SU-DHL-6 (cell line): ENCODE results near the gene TMEM220.

Experiments used
- EZH2phosphoT487 ChIP-seq: fragments of 200-600 bp; sonication (generic), shearing (Covaris generic); conservative IDR thresholded peaks from 2 replicates; pipeline ENCODE4 v1.6.1; 2018; ENCODE audit warnings: mild to moderate bottlenecking, antibody characterized with exemption, low read length, moderate library complexity, mixed read lengths
- TF ChIP-seq, protein P1 (sequence below): fragments of 200-600 bp; sonication (generic); IDR thresholded peaks from one replicate; pipeline ENCODE4 v1.5.1; 2017; ENCODE audit warnings: antibody characterized with exemption, mild to moderate bottlenecking, low read length, moderate library complexity; ENCODE audit not compliant: insufficient read depth, poor library complexity, severe bottlenecking

DNA sequence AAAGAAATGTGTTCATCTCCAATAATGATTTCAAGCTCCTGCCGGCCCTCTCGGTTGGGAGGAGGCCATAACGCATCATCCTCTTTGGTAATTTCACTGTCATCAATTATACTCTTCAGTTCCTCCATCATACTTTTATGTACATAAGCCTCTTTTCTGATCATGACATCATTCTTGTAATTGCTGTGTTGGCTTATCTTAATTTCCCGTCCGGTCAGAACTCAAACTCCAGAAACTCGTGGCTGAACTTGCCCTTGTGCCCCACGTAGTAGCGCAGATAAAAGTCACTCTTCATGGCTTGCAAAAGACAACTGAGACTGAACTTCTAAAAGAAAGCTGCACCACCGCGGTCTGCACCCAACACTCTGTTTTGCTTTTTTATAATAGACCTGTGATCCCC is 13.6 kb downstream of the TMEM220 start:
- TF ChIP-seq, protein P1, sequence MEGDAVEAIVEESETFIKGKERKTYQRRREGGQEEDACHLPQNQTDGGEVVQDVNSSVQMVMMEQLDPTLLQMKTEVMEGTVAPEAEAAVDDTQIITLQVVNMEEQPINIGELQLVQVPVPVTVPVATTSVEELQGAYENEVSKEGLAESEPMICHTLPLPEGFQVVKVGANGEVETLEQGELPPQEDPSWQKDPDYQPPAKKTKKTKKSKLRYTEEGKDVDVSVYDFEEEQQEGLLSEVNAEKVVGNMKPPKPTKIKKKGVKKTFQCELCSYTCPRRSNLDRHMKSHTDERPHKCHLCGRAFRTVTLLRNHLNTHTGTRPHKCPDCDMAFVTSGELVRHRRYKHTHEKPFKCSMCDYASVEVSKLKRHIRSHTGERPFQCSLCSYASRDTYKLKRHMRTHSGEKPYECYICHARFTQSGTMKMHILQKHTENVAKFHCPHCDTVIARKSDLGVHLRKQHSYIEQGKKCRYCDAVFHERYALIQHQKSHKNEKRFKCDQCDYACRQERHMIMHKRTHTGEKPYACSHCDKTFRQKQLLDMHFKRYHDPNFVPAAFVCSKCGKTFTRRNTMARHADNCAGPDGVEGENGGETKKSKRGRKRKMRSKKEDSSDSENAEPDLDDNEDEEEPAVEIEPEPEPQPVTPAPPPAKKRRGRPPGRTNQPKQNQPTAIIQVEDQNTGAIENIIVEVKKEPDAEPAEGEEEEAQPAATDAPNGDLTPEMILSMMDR, result no peak
- TF ChIP-seq EZH2phosphoT487, result no peak
